AG04449 (cell line): Measurements from ENCODE around the gene PCDHGA1.
A peak's percentile ranks its signal among the peaks of the same experiment; 100 is the strongest.

Source experiments
- CTCF ChIA-PET: fragments of 350-600 bp; formaldehyde crosslinking; extraction: SDS; loops from one replicate; lab custom pipeline; 2021; ENCODE audit warnings: antibody characterized with exemption; lab: Yijun Ruan, JAX
- POLR2A ChIA-PET: fragments of 400-600, 350-600 bp; formaldehyde crosslinking; extraction: SDS; loops from one replicate; lab custom pipeline; 2020; ENCODE audit warnings: antibody characterized with exemption, inconsistent platforms; lab: Yijun Ruan, JAX
- DNase-seq: peaks from one replicate; pipeline ENCODE4 v3.0.0-alpha.2; 2010; ENCODE audit warnings: low read depth, low spot score
- H3K4me3 ChIP-seq: 2 replicates; pipeline ENCODE4 v1.5.1; 2011; ENCODE audit warnings: low read depth, mild to moderate bottlenecking, control low read depth, low read length
- CTCF ChIP-seq: IDR thresholded peaks from one replicate; pipeline ENCODE4 v1.5.1; 2011; ENCODE audit warnings: mild to moderate bottlenecking, moderate library complexity, low read length, control low read depth, inconsistent platforms; ENCODE audit not compliant: insufficient read depth; ENCODE audit errors: missing control alignments

The PCDHGA1 gene

GRCh38 chr5:141484641-141485311, 154.5 kb downstream of the PCDHGA1 start, which contains the start of gene PCDHGC4:
TSS of gene PCDHGC4 (plus strand) at chr5:141485030. CDS start at chr5:141485174, 144 bp downstream.
- H3K4me3 ChIP-seq = peak within 1 kb of the TSS; percentile 36
- CTCF ChIA-PET = interaction anchor here (0.6 to 37.5 kb wide), 9 partner anchors 8 to 73 kb away, joined by 3 to 856 read pairs (median 4); partner anchors contain the start of genes PCDHGA12 and PCDHGC3
- no peak for TF ChIP-seq CTCF
- no peak for DNase-seq
- POLR2A ChIA-PET = interaction anchor here (1.0 to 1.2 kb wide), 3 partner anchors 8 to 29 kb away, joined by 3 read pairs; no protein-coding TSS in a partner anchor

- TF ChIP-seq CTCF = no peak
- DNase-seq = no peak
- H3K4me3 ChIP-seq = peak overlapping the region; percentile 36
- CTCF ChIA-PET = interaction anchor here (0.6 to 37.5 kb wide), 10 partner anchors 9 to 75 kb away, joined by 3 to 856 read pairs (median 3); partner anchors contain the start of genes PCDHGA12 and PCDHGC3
- POLR2A ChIA-PET = interaction anchor here (1.0 to 1.2 kb wide), 3 partner anchors 9 to 28 kb away, joined by 3 read pairs; no protein-coding TSS in a partner anchor
Measured at GRCh38 chr5:141485321-141486055, 155.2 kb downstream of the PCDHGA1 start.

GRCh38 chr5:141486091-141486490, 155.8 kb downstream of the PCDHGA1 start:
- POLR2A ChIA-PET = interaction anchor here (0.7 to 1.2 kb wide), 3 partner anchors 9 to 28 kb away, joined by 3 read pairs; partner anchors contain the start of gene PCDHGC3
- CTCF ChIA-PET = interaction anchor here (0.7 to 37.5 kb wide), 8 partner anchors 9 to 75 kb away, joined by 3 to 856 read pairs (median 4); partner anchors contain the start of genes PCDHGA12 and PCDHGC3
- no peak overlapping the region for H3K4me3 ChIP-seq
- no peak for TF ChIP-seq CTCF
- no peak for DNase-seq

GRCh38 chr5:141487131-141487530, 156.8 kb downstream of the PCDHGA1 start:
- no peak overlapping the region for H3K4me3 ChIP-seq
- ChIA-PET POLR2A (no interaction called here), CTCF (interaction anchor here (1.4 to 37.5 kb wide), 4 partner anchors 8 to 71 kb away, joined by 6 to 856 read pairs (median 27); partner anchors contain the start of gene PCDHGC3)
- no peak for DNase-seq
- no peak for TF ChIP-seq CTCF

GRCh38 chr5:141488591-141489561, 158.6 kb downstream of the PCDHGA1 start, which contains the start of gene PCDHGC5:
TSS of gene PCDHGC5 (plus strand) at chr5:141489081. CDS start at chr5:141489241, 160 bp downstream.
- CTCF ChIA-PET = interaction anchor here (0.7 to 37.5 kb wide), 10 partner anchors 8 to 91 kb away, joined by 3 to 856 read pairs (median 4); partner anchors contain the start of genes PCDHGA11, PCDHGA12, PCDHGB5 and PCDHGC3
- H3K4me3 ChIP-seq = peak within 1 kb of the TSS; percentile 46
- POLR2A ChIA-PET = interaction anchor here (0.6 to 1.8 kb wide), 9 partner anchors 10 to 168 kb away, joined by 3 to 14 read pairs (median 5); partner anchors contain the start of genes PCDHGC3 and TAF7
- no peak for DNase-seq
- no peak for TF ChIP-seq CTCF
